Measurements from ENCODE around the gene EML4.

Gene EML4

DNA sequence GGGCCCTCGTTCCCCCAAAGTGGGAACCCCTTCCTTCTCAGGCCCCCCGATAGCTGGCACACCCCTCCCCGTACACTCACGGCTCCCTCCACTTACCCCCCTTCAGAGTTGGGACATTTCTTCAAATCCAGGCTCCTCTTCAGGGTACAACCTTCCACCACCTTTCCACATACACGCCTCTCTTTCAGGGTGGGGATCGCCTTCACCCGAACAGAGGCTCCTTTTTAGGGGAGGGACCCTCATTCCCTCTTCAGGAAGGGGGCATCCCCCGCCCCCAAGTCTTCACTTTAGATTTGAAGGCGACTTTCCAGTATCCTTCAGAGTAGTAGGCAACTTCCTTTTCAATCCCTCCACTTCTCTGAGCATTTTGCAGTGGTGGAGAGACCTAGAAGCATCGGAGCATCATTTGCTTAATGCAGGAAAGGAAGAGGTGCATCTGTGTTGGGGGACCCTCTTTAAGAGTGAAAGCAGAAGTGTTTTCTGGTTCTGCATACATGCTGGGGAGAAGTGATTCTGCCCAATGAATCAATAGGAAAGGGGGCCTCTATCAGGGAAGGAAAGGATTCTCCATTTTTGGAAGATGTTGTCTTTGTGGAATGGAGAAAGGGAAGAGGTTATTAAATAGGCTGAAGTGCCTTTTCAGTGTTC, 845 bp downstream of the EML4 start:
- Histone ChIP-seq H4K20me1 (ENCODE audit: insufficient read depth, low read length, poor library complexity, severe bottlenecking) (peaks cover 34% of the 10 kb centered on the region), H3K36me3 (ENCODE audit: insufficient read depth, low read length) (no peaks in the 10 kb centered on the region), H3F3A (ENCODE audit: low read depth) (no peaks in the 10 kb centered on the region), H3K4me2 (ENCODE audit: low read depth, low read length, poor library complexity, severe bottlenecking) (peak overlapping the region; percentile 82), H3K9me2 (replicated peaks; ENCODE audit: low read depth, low read length) (no peaks in the 10 kb centered on the region), H3K4me3 (ENCODE audit: low read length, poor library complexity, severe bottlenecking) (peak overlapping the region; percentile 89), H3K9ac (ENCODE audit: low read depth, low read length, poor library complexity, severe bottlenecking) (peak overlapping the region; percentile 83), H3K79me2 (ENCODE audit: insufficient read depth, low read length) (peaks cover 55% of the 10 kb centered on the region), H3K9me3 (ENCODE audit: insufficient read depth, low read depth, low read length) (no peaks in the 10 kb centered on the region), H3K27me3 (ENCODE audit: insufficient read depth, low read length, poor library complexity, severe bottlenecking) (no peaks in the 10 kb centered on the region), H3K4me1 (ENCODE audit: insufficient read depth, low read length, poor library complexity, severe bottlenecking) (peaks cover 32% of the 10 kb centered on the region), H2AFZ (ENCODE audit: low read length) (peak overlapping the region; percentile 89)
- TF ChIP-seq, protein P1, sequence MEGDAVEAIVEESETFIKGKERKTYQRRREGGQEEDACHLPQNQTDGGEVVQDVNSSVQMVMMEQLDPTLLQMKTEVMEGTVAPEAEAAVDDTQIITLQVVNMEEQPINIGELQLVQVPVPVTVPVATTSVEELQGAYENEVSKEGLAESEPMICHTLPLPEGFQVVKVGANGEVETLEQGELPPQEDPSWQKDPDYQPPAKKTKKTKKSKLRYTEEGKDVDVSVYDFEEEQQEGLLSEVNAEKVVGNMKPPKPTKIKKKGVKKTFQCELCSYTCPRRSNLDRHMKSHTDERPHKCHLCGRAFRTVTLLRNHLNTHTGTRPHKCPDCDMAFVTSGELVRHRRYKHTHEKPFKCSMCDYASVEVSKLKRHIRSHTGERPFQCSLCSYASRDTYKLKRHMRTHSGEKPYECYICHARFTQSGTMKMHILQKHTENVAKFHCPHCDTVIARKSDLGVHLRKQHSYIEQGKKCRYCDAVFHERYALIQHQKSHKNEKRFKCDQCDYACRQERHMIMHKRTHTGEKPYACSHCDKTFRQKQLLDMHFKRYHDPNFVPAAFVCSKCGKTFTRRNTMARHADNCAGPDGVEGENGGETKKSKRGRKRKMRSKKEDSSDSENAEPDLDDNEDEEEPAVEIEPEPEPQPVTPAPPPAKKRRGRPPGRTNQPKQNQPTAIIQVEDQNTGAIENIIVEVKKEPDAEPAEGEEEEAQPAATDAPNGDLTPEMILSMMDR (conservative IDR thresholded peaks at IDR 0.05; ENCODE audit: low read length), result no peak
- no peak for TF ChIP-seq EZH2phosphoT487 (IDR thresholded peaks at IDR 0.05; ENCODE audit: borderline replicate concordance)

DNA sequence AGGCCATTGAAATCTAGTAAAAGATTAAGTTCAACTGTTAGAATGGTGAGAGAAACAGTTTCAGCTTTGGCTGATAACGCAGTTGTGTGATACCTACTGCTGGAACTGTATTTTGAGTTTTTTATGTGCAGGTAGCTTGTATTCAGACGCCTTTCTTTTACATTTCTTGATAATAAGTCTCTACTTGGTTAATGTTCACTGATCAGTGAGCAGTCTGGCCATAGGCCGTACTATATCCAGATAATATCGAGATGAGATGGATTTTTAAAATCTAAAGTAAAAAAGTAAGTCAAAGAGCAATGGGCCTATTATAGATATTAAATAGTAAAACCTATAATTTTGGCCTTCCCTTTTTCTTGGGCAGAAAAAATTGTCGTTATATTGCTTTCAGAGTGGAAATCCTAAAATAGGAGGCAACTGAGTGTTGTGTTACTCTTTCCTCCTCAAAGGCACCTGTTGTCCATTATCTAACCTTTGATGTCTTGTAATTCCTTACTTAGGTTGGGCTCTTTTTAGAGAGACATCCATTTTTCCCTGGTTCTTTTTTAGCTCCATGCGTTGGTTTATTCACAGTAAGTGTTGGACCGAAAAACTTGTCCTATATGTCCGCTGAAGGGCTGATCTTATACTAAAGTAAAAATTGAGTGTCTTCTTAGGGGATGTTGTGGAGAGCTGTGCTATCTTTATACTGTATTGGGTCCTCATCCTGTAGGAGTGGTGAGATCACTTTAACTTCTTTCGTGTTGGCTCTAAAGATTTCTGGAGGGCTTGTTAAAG, 1.7 kb downstream of the EML4 start:
- Histone ChIP-seq H3K4me1 (ENCODE audit: insufficient read depth, low read length, poor library complexity, severe bottlenecking) (peaks cover 32% of the 10 kb centered on the region), H3K9me2 (replicated peaks; ENCODE audit: low read depth, low read length) (no peaks in the 10 kb centered on the region), H3K4me3 (ENCODE audit: low read length, poor library complexity, severe bottlenecking) (peak overlapping the region; percentile 89), H3K4me2 (ENCODE audit: low read depth, low read length, poor library complexity, severe bottlenecking) (peak overlapping the region; percentile 82), H3K9me3 (ENCODE audit: insufficient read depth, low read depth, low read length) (no peaks in the 10 kb centered on the region), H3K27me3 (ENCODE audit: insufficient read depth, low read length, poor library complexity, severe bottlenecking) (no peaks in the 10 kb centered on the region), H3K9ac (ENCODE audit: low read depth, low read length, poor library complexity, severe bottlenecking) (peak overlapping the region; percentile 83), H2AFZ (ENCODE audit: low read length) (no peak overlapping the region), H3F3A (ENCODE audit: low read depth) (no peaks in the 10 kb centered on the region), H3K79me2 (ENCODE audit: insufficient read depth, low read length) (peaks cover 61% of the 10 kb centered on the region), H4K20me1 (ENCODE audit: insufficient read depth, low read length, poor library complexity, severe bottlenecking) (peaks cover 34% of the 10 kb centered on the region), H3K36me3 (ENCODE audit: insufficient read depth, low read length) (no peaks in the 10 kb centered on the region)
- TF ChIP-seq, protein P1 (conservative IDR thresholded peaks at IDR 0.05; ENCODE audit: low read length), result no peak
- no peak for TF ChIP-seq EZH2phosphoT487 (IDR thresholded peaks at IDR 0.05; ENCODE audit: borderline replicate concordance)

DNA sequence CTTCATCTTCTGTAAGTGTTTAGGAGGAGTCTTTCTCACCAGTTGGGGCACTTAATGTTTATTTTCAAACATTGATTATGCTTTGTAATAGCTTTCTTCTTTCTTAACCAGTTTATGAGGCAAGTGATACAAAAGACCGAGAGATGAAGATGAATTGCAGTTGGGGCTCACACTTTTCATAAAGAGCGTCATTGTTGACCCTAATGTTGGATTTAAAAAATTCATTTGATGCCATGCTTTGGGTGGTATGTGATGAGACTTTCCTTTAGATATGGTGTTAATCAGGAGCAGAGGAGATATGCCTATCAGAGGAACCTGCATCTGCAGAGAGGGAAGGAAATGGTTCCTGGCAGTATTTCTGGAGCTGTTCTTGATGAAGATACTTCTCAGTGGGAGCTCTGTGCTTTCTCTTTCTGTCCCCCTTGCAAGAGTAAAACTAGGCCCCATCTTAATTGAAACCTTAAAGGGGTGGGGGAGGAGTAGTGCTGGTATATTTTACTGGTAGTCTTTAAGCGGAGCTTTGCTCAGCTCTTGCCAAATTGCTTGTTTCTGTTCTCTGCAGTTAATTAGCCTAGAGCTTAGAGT, 2.3 kb downstream of the EML4 start:
- no peak for TF ChIP-seq EZH2phosphoT487 (IDR thresholded peaks at IDR 0.05; ENCODE audit: borderline replicate concordance)
- TF ChIP-seq, protein P1 (conservative IDR thresholded peaks at IDR 0.05; ENCODE audit: low read length), result no peak
- H3K36me3 ChIP-seq (ENCODE audit: insufficient read depth, low read length), result no peaks in the 10 kb centered on the region
- H3K79me2 ChIP-seq (ENCODE audit: insufficient read depth, low read length), result peaks cover 68% of the 10 kb centered on the region
- H3K9me2 ChIP-seq (replicated peaks; ENCODE audit: low read depth, low read length), result no peaks in the 10 kb centered on the region
- peak overlapping the region; percentile 83 for H3K9ac ChIP-seq (ENCODE audit: low read depth, low read length, poor library complexity, severe bottlenecking)
- peaks cover 39% of the 10 kb centered on the region for H4K20me1 ChIP-seq (ENCODE audit: insufficient read depth, low read length, poor library complexity, severe bottlenecking)
- H3K4me1 ChIP-seq (ENCODE audit: insufficient read depth, low read length, poor library complexity, severe bottlenecking), result peaks cover 32% of the 10 kb centered on the region
- no peaks in the 10 kb centered on the region for H3K27me3 ChIP-seq (ENCODE audit: insufficient read depth, low read length, poor library complexity, severe bottlenecking)
- H3F3A ChIP-seq (ENCODE audit: low read depth), result no peaks in the 10 kb centered on the region
- peak overlapping the region; percentile 82 for H3K4me2 ChIP-seq (ENCODE audit: low read depth, low read length, poor library complexity, severe bottlenecking)
- H3K4me3 ChIP-seq (ENCODE audit: low read length, poor library complexity, severe bottlenecking), result peak overlapping the region; percentile 89
- H3K9me3 ChIP-seq (ENCODE audit: insufficient read depth, low read depth, low read length), result no peaks in the 10 kb centered on the region
- no peak overlapping the region for H2AFZ ChIP-seq (ENCODE audit: low read length)
